ENCODE measurements around the gene COL27A1. TPM values are rescaled to one million over a fixed set of nuclear protein-coding genes. Genes with fewer than 3 reads are reported as not detected.

The COL27A1 gene
- total and polyA plus RNA-seq, 2 donors (not counting 1 experiment from before 2014, with no cell fraction given): 0.16 to 0.27 TPM

GRCh38 chr9:114117614-114117995 is 37.7 kb upstream of the COL27A1 start:
- H3K9me3 ChIP-seq (ENCODE audit: control extremely low read depth in 1 of 3, control insufficient read depth in 2 of 3, insufficient read depth in 1 of 3, low read length in 2 of 3): peaks cover 0 to 3% (median 0%) of the 10 kb centered on the region in 3 donors
- no peaks in the 10 kb centered on the region for H3K79me2 ChIP-seq (ENCODE audit: control insufficient read depth, insufficient read depth, low read length)
- no peak overlapping the region for H3K4me3 ChIP-seq (ENCODE audit: control extremely low read depth in 1 of 5, extremely low read depth in 1 of 5, insufficient read depth in 1 of 5, low read depth in 2 of 5, low read length in 4 of 5)
- ChIA-PET CTCF (no interaction called here), POLR2A (no interaction called here)
- DNase-seq (no peak), ATAC-seq (ENCODE audit: low read depth) (no peak)
- H3K4me2 ChIP-seq (replicated peaks; ENCODE audit: low read depth, low read length, poor library complexity, severe bottlenecking): no peak overlapping the region
- H3K4me1 ChIP-seq (ENCODE audit: control insufficient read depth in 2 of 2, insufficient read depth in 2 of 2, low read length in 2 of 2): no peaks in the 10 kb centered on the region
- Mint-ChIP-seq H3K27ac (no peak overlapping the region), H3K4me3 (no peak overlapping the region), H3K4me1 (no peaks in the 10 kb centered on the region), H3K27me3 (peaks cover 40% of the 10 kb centered on the region), H3K9me3 (ENCODE audit: insufficient read depth) (no peaks in the 10 kb centered on the region)
- WGBS (ENCODE audit: insufficient coverage): 77% methylated on average over 5 of the region's 7 CpGs
- intact Hi-C loops (cut with micrococcal nuclease): no loop called here
- no peak for TF ChIP-seq EZH2 (IDR thresholded peaks at IDR 0.05; ENCODE audit: borderline replicate concordance, insufficient read depth, low read depth, low read length, poor library complexity, severe bottlenecking)
- no peak for TF ChIP-seq CTCF (IDR thresholded peaks at IDR 0.05)
- H3K27ac ChIP-seq (ENCODE audit: low read length in 2 of 2): no peak overlapping the region
- H4K20me1 ChIP-seq (ENCODE audit: control insufficient read depth, insufficient read depth, low read length, poor library complexity, severe bottlenecking): no peaks in the 10 kb centered on the region
- no peak overlapping the region for H3K9ac ChIP-seq (ENCODE audit: low read length)
- H2AFZ ChIP-seq (ENCODE audit: insufficient read depth, low read depth, low read length, poor library complexity, severe bottlenecking): no peak overlapping the region
- H3K36me3 ChIP-seq (replicated peaks in 1 of 2; ENCODE audit: control extremely low read depth in 1 of 2, control insufficient read depth in 1 of 2, extremely low read depth in 1 of 2, insufficient read depth in 2 of 2, low read length in 1 of 2): no peaks in the 10 kb centered on the region
- H3K27me3 ChIP-seq (replicated peaks in 1 of 4; ENCODE audit: control extremely low read depth in 1 of 4, control insufficient read depth in 3 of 4, insufficient read depth in 4 of 4, low read length in 3 of 4): peaks cover 0 to 9% (median 0%) of the 10 kb centered on the region in 4 experiments

GRCh38 chr9:114117996-114118830 is 37.1 kb upstream of the COL27A1 start:
- Histone ChIP-seq H3K79me2 (ENCODE audit: control insufficient read depth, insufficient read depth, low read length) (no peaks in the 10 kb centered on the region), H3K9ac (ENCODE audit: low read length) (no peak overlapping the region), H3K9me3 (ENCODE audit: control extremely low read depth in 1 of 3, control insufficient read depth in 2 of 3, insufficient read depth in 1 of 3, low read length in 2 of 3) (peaks cover 0 to 3% (median 0%) of the 10 kb centered on the region in 3 donors), H3K27ac (ENCODE audit: low read length in 2 of 2) (no peak overlapping the region), H4K20me1 (ENCODE audit: control insufficient read depth, insufficient read depth, low read length, poor library complexity, severe bottlenecking) (no peaks in the 10 kb centered on the region), H2AFZ (ENCODE audit: insufficient read depth, low read depth, low read length, poor library complexity, severe bottlenecking) (no peak overlapping the region), H3K4me3 (ENCODE audit: control extremely low read depth in 1 of 5, extremely low read depth in 1 of 5, insufficient read depth in 1 of 5, low read depth in 2 of 5, low read length in 4 of 5) (no peak overlapping the region), H3K27me3 (replicated peaks in 1 of 4; ENCODE audit: control extremely low read depth in 1 of 4, control insufficient read depth in 3 of 4, insufficient read depth in 4 of 4, low read length in 3 of 4) (peaks cover 0 to 9% (median 0%) of the 10 kb centered on the region in 4 experiments), H3K4me2 (replicated peaks; ENCODE audit: low read depth, low read length, poor library complexity, severe bottlenecking) (no peak overlapping the region), H3K4me1 (ENCODE audit: control insufficient read depth in 2 of 2, insufficient read depth in 2 of 2, low read length in 2 of 2) (no peaks in the 10 kb centered on the region), H3K36me3 (replicated peaks in 1 of 2; ENCODE audit: control extremely low read depth in 1 of 2, control insufficient read depth in 1 of 2, extremely low read depth in 1 of 2, insufficient read depth in 2 of 2, low read length in 1 of 2) (no peaks in the 10 kb centered on the region)
- Mint-ChIP-seq H3K4me3 (no peak overlapping the region), H3K4me1 (no peaks in the 10 kb centered on the region), H3K9me3 (ENCODE audit: insufficient read depth) (no peaks in the 10 kb centered on the region), H3K27me3 (peaks cover 34% of the 10 kb centered on the region), H3K27ac (no peak overlapping the region)
- WGBS (ENCODE audit: insufficient coverage): 84% methylated on average over 11 of the region's 21 CpGs
- ATAC-seq (ENCODE audit: low read depth) (no peak), DNase-seq (no peak)
- no peak for TF ChIP-seq EZH2 (IDR thresholded peaks at IDR 0.05; ENCODE audit: borderline replicate concordance, insufficient read depth, low read depth, low read length, poor library complexity, severe bottlenecking)
- no peak for TF ChIP-seq CTCF (IDR thresholded peaks at IDR 0.05)
- CTCF ChIA-PET: no interaction called here
- POLR2A ChIA-PET: no interaction called here
- intact Hi-C loops (cut with micrococcal nuclease): no loop called here
